HG03469 (cell line): ENCODE results near the gene NARF.
A peak's percentile ranks its signal among the peaks of the same experiment; 100 is the strongest.
"Not testable (repeated sequence)": the region's sequence is repeated elsewhere in the genome, so short reads cannot be mapped to it uniquely, and the experiment has no call there.

Source experiments
- ATAC-seq: cut with Tn5 transposase; IDR thresholded peaks from one replicate; pipeline ENCODE4 v1.9.1; 2021; ENCODE audit warnings: mild to moderate bottlenecking, moderate library complexity, moderate number of reproducible peaks; ENCODE audit not compliant: unreplicated experiment

Gene NARF

DNA sequence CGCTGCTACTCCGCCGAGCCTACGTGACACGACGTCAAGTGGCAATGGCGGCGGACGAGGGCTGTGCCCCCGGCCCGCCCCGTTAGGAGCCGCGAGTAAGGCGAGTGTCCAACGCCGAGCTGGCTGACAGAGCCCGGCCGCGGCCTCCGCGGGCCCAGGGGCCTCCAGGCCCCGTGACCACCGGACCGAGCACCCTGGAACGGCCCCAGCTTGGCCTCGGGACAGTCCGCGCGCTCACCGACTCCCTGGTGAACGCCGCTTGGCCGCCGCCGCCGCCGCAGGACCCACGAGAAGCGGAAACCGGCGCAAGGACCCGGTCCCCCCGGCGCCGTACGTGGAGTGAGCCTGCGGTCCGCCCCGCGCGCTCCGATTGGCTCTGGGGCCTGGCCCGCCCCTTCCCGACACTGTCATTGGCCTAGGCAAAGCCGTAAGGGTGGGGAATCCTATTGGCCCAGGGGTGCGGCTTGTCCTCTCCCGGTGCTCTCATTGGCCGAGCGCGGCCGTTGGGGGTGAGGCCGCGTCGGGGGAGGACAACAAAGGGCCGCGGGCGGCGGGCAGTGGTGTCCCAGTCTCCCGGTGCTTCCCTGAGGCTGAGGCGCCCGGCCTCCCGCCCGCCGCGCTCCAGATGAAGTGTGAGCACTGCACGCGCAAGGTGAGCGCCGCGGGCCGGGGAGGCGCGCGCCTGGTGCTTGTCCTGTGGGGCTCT lies at the start of gene NARF:
Gene NARF, plus strand, starts transcription at position 563 of the 706 bp plus-strand sequence. Its CDS starts 63 bp downstream, at position 626.
- peak; percentile 81 for ATAC-seq

DNA sequence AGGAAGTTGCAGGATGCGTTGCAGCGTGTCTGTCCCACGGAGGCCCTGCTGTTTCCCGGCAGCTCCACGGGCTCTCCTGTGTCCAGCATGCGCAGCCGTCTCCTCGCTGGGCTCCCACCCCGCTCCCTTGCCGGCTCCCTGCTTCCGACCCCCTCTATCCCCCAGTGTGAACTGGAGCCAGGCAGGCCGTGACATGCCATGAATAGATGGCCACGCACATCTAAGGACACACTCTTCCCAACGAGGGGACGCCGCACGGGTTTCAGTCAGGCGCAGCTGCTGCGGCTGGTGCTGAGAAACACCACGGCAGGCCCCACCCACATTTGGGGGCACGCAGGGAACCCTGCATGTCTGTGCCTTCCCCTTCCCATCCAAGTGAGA lies 49.6 kb upstream of the NARF start:
- no peak for ATAC-seq

DNA sequence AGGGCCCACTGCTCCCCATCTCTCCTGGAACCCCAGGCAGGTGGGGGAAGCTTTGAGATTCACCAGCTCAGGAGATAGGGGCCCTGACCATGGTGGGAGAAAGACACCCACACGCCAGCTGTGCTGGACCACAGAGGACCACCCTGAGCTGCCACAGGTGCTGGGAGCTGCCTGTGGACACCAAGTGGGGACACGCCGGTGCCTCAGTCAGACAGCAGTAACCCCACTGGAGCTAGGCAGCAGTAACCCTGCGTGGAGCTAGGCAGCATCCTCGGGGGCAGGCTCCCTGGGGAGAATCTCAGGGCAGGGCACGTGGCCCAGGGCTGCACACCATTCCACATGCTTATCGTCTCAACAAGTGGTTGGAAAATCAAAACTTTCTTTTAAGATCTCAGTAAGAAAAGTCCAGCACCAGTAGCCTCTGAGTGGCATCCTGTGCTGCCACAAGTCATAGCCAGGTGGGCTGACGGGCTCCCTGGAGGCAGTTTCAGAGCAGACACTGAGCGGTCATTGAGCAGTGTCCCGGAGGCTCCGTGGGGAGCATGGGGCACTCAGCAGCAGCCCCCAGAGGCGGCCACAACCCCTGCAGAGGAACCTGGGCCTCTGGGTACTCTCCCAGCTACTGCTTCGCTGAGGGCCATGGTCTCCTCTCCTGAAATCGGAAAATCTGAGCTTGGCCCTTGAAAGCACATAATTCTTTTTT lies 48.4 kb upstream of the NARF start:
- no peak for ATAC-seq

DNA sequence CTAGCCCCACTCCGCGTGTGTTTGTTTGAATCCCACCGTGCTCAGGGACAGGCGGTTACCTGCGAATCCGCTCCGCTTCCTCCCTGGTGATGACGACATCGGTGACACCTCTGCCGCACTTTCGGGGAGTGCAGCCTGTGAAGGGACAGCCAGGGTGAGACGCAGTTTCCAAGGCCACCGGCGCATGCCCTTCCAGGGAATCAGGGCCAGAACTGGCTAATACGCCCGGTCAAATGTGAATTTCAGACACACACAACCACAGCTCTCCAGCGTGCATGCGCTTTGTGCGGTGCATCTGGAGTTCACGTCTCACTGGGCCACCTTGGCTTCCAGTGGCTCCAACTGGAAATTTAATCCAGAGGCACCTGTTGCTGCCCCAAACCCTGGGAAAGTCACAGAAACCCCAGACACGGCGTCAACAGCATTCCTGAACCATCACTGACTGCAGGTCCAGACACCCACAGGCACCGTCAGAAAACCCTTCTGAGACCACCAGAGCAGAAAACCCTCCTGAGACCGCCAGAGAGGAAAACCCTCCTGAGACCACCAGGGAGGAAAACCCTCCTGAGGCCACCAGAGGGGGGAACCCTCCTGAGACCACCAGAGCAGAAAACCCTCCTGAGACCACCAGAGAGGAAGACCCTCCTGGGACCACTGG lies 47.0 kb upstream of the NARF start:
- no peak for ATAC-seq

DNA sequence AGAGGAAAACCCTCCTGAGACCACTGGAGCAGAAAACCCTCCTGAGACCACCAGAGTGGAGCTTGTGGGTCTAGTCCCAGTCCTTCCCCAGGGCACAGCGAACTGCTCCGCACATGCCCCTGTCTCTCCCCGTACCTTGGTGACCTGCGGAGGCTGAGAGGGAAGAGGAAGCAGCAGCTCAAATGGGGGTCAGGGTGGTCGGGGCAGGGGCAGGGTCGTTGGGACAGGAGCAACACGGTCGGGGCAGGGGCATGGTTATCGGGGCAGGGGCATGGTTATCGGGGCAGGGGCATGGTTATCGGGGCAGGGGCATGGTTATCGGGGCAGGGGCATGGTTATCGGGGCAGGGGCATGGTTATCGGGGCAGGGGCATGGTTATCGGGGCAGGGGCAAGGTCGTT lies 46.5 kb upstream of the NARF start:
- ATAC-seq: not testable (repeated sequence)

DNA sequence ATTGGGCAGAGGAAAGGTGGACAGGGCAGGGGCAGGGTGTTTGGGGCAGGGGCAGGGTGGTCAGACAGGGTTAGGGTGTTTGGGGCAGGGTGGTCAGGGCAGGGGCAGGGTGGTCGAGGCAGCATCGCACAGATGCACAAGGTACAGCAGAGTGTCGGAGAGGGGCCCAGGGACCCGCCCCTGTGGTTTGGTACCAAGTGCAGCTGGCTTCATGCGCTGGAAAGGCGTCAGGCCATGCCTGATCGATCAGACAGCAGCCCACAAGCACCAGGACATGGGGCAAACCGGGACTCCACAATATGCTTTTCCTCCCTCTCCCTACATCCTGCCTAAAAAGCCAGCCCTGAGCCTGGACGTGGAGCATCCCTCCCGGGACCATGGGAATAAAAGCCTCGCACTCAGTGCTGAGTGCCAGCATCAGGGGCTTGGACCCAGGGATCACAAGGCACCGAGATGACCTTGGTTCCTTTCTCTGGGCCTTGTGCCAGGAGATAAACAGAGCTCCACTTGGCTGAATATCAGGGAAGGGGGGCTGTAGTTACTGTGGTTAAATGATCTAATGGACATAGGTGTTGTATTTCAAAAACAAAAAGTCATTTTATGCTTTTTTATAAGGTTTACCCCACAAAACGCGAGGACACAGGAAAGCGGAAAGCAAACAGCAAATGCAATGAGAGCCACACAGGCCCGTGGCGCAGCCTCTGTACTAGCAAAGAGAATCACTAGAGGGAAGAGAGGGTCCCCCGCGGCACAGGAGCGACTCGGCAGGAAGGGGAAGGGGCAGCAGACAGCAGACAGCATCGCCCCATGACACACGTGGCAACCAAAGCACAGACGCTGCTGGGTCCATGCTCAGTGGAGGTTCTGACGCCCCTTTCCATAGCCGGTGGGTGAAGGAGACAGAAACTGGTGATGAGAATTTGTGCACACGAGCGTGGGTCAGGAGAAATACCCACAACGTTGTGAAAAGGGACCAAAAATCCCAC lies 45.7 kb upstream of the NARF start:
- no peak for ATAC-seq

DNA sequence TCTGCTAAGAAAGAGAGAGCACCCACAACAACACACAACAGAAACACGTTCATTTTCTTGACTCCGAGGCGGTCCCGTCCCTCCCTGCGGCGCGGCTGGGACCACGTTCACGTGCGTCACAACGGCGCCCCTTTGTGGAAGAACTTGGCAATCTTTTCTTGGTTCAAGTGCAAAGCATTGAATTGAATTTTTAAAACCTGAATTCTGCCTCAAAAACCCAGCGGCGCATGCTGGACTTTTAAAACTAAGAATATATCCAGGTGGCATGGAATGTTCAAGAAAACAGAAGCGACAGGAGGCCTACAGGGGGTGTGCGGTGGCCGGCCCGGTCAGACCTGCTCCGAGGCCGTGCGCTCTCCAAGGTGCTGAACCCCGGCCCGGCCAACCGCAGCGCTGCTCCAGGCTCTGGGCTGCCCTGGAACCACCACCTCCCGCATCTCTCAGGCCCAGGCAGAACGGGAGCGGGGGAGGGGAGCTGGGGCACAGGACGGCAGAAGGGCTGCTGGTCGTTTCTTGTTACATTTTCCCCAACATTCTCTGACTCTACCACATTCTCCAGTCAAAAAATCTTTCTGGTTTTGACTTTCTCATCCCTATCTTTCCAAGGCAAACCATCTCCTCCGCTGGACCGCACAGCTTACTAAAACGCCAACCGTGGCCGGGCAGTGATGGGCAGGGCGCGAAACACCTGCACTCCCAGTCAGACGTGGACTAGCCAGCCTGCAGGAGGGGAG lies 43.8 kb upstream of the NARF start:
- no peak for ATAC-seq

DNA sequence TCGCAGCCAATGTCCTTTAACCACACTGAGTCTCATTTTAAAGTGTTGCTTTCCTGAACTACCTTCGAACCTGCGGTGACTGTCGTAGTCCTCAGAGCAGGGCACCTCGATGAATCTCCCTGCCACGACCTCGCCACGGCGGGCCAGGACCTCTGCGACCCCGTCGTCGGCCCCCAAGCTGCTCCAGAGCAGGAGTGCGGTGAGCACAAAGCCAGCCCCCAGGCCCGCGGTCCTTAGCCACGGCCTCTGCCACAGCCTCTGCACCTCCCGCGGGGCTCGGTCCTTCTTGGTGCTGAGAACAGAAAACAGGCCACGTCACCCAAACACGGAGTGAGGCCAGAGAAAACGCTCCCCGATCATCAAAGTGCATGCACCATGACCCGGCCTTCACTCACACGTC lies 43.2 kb upstream of the NARF start:
- no peak for ATAC-seq

DNA sequence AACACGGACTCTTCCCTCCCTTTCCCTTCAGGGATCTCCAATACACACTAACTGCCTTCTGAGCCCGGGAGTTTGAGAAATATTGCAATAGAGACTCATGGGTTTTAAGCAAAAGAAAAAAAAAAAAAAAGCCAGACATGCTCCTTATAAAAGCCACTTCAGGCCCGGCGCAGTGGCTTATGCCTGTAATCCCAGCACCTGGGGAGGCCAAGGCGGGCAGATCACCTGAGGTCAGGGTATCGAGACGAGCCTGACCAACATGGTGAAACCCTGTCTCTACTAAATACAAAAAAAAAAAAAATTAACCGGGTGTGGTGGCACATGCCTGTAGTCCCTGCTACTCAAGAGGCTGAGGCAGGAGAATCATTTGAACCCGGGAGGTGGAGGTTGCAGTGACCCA lies 42.8 kb upstream of the NARF start:
- ATAC-seq: no peak

DNA sequence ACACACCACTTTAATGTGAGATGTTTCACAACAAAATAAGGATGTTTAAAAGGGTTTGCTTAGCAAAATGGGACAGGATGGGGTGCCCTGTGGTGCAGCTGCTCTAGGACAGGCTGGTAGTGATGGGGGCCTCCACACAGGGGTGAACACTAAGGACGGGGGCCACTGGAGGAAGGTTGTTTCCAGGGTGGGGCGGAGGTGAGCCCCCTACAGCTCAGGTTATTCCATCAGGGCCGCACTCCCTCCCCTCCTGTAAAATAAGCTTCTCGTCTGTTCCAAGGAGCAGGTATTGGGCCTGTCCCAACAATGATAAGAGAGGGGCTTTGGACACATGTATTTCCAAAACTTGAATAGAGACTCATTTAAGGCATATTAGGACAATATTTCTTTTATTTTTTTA lies 42.3 kb upstream of the NARF start:
- ATAC-seq: no peak

DNA sequence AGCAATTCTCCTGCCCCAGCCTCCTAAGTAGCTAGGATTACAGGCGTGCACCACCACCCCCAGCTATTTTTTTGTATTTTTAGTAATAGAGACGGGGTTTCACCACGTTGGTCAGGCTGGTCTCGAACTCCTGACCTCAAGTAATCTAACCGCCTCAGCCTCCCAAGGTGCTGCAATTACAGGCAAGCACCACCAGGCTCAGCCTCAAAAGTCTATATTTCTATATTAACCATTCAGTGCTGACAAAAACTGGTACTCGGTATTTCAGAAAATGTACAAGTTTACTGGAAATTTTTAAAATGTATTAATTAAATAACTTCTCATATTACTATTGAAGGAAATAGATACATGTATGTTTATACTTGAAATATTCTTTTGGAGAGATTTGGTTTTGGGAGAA lies 41.8 kb upstream of the NARF start:
- no peak for ATAC-seq

DNA sequence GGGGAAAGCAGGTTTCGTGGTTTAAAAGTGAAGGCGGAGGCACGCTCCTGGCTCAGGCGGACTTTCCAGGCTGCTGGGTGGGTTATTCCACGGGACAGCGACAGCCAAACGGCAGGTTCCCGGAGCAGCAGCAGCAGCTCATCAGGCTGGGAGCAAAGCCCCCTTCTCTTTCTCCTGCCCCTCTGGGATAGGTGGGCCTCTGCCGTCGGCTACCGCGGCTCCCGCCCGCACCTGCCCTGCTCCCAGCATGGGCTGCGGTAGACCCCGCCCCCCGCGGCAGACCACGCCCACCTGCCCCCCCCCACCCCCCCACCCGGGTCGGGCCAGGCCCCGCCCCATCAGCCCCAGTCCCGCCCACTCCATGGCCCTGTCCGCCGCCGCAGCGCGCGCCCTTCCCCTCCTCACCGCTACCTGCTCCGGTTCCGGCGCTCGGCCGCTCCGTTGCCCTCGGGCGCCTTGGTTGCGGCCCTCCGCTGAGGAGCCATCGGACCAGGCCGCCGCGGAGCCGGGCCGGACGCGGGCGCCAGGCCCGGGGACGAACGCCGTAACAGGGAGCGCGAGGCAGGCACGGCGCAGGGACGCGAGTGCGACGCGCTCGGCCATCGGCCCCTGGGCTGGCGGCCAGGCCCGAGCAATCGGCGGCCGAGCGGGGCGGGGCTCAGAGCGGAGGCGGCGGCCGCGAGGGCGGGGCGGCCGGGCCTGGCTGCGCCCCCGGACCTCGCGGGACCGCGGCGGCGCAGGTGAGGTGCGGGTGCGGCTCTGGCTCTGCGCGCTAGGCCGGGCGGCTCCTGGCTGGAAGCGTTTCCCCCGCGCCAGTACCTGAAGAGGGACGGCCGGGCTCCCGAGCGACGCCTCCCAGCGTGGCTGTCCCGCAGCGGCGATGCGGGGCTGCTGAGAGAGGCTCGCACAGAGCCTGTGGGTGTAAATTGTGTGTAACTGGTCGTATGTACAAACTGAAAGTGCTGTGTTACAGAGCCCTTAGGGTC lies 40.2 kb upstream of the NARF start, which contains the start of the genes HEXD and OGFOD3:
Gene HEXD, plus strand, starts transcription at position 347 of the 986 bp plus-strand sequence. CDS start 1,453 bp downstream, outside the sequence.
Gene OGFOD3, minus strand, starts transcription at position 586 of the 986 bp plus-strand sequence. Its CDS starts 101 bp downstream, at position 485.
- peak; percentile 66 for ATAC-seq

DNA sequence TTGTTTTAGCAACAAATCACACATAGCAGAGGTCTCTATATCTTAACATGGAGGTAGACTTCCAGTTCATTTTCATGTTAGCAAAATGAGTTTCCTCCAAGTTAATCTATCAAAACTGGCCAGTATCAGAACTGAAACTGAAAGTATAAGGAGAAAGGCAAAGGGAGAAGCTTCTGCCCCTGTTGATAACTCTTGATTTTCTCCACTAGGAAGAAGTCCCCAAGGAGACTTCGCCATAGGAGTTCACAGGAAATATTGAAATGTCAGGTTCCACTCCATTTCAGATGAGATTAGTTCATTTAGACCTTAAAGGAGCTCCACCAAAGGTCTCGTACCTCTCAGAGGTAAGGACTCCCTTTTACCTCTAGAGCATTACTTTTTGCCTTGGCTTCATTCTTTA lies 39.0 kb upstream of the NARF start:
- no peak for ATAC-seq

DNA sequence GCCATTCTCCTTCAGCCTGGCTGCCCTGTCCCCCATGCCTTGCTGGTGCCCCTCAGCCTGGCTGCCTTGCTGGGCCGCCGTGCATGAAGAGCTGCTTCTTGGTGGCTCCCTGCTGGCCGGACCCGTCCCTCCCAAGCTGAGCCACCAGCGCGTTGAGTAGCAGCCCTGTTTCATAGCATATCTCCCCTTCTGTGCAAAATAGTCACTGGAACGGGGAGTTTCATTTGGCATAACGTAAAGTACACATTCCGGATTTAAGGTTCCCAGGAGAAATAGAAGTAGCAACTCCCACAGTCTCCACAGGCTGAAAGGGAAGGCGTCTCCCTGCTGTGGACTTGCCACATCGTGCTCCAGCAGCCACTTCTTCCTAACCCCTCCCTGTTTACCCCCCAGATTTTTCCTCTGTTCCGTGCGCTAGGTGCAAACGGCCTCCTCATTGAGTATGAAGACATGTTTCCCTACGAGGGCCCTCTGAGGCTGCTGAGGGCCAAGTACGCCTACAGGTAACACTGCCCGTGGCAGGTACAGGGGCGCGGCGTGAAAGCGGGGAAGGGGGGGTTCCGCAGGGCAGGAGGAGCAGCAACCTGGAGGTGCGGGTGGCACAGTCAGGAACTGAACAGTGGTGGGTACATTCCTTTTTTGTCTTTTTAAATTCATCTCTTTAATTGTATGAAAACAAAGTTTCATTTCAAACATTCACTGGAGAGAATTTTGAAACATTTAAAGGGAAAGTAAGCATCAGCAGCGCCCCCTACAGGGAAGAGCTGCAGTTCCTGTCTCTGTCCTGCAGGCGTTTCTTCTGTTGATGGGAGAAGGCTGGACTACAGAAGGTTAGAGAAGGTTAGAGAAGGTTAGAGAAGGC lies 34.3 kb upstream of the NARF start:
- ATAC-seq: no peak

DNA sequence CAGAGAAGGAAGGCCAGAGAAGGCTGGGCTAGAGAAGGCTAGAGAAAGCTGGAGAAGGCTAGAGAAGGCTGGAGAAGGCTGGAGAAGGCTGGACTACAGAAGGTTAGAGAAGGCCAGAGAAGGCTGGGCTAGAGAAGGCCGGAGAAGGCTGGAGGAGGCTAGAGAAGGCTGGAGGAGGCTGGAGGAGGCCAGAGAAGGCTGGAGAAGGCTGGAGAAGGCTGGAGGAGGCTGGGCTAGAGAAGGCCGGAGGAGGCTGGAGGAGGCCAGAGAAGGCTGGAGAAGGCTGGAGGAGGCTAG lies 33.7 kb upstream of the NARF start:
- ATAC-seq: no peak

DNA sequence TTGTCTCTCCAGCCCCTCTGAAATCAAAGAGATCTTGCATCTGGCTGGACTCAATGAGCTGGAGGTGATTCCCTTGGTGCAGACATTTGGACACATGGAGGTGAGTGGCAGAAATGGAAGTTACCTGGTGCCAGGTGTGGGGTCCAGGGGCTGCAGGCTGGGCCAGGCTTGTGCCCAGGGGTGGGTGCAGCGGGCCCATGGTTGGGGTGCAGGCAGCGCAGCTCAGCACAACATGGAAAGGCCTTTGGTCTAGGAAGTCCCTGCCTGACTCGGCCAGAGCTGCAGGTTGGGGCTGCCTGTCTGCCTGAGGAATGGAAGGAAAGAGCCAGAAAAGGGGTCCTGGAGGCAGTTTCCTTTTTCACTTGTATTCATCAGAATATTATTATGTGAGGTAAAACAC lies 30.0 kb upstream of the NARF start:
- no peak for ATAC-seq

DNA sequence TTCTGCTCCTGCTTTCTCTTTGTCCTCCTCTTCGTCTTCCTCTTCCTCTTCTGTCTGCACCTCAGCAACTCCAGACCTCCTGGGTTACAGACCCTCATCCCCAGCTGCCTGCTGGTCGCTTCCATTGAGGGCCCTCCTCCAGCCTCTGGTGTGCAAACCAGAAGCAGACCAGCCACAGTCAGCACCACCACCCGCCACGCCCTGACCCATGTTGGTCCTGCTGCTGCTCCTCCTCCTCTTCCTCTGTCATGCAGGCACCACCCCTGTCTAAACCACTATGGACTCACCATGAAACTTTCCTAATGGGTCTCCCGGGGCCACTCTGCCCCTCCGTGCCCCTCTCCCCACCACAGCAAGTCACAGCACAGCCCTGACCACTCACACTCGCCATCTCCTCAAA lies 28.7 kb upstream of the NARF start:
- no peak for ATAC-seq

DNA sequence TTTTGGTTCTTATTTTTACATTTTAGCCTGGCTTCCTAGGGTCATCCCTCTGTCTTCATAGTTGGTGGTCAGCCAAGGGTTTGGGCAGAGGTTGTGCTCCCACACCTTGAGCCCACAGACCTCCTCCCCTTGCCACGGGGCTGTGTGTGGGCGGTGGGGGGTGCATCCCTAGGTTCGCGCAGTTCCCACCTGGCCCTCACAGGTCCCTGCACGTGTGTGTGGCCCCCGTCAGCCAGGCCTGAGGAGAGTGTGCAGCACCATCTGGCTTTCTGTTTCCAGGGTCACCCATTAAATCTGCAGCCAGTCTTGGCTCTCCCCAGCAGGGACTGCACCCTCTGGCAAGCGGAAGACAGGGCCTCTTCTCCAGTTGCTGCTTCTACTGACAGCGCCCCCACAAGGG lies 26.5 kb upstream of the NARF start:
- no peak for ATAC-seq
